PC-3 (cell line): Measurements from ENCODE around the gene EIF1.

ENCODE experiments used
- EZH2 ChIP-seq: fragments of 300-600 bp; sonication (generic); IDR thresholded peaks from one replicate; pipeline ENCODE4 v1.6.1; 2017; ENCODE audit warnings: antibody characterized with exemption, mild to moderate bottlenecking, low read length; ENCODE audit not compliant: unreplicated experiment
- EZH2phosphoT487 ChIP-seq: fragments of 300-600 bp; sonication (generic); IDR thresholded peaks from 2 replicates; pipeline ENCODE4 v1.6.1; 2018; ENCODE audit warnings: mild to moderate bottlenecking, antibody characterized with exemption, low read length, borderline replicate concordance
- TF ChIP-seq, protein P1 (sequence below): fragments of 300-600 bp; sonication (generic); conservative IDR thresholded peaks from 2 replicates; pipeline ENCODE4 v1.5.1; 2017; ENCODE audit warnings: antibody characterized with exemption, low read depth, mild to moderate bottlenecking, low read length

DNA sequence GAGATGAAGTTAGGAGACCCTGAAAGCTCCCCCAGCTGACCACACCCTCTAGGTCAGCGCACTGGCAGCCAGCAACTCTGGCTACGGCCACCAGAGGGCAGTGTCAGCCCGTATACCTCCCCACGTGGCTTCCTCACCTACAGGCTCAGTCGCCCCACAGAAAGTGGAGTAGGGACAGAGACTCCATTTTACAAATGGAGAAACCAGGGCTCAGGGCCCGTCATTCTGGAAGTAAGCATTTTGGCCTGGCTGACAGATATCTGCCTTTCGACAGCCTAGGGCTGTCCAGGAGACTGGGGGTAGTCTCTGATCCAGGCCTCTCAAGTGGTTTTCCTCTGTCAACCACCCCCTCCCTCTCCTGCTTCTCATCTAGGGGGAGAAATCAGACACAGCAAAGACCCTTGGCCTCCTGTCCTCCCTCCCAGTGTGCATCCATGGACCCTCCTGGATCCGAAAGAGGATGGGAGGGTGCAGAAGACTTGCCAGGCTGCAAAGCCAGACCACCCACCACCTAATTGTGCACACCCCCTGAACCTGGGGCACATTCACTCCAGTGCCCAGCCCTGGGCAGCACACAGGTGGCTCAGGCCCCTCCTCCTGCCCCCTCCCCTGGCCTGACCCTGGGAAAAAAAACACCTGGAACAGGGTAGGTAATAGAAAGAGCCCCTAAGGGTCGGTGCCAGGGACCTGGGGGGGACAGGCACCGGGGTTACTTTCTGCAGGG lies 49.6 kb downstream of the EIF1 start:
- TF ChIP-seq, protein P1, sequence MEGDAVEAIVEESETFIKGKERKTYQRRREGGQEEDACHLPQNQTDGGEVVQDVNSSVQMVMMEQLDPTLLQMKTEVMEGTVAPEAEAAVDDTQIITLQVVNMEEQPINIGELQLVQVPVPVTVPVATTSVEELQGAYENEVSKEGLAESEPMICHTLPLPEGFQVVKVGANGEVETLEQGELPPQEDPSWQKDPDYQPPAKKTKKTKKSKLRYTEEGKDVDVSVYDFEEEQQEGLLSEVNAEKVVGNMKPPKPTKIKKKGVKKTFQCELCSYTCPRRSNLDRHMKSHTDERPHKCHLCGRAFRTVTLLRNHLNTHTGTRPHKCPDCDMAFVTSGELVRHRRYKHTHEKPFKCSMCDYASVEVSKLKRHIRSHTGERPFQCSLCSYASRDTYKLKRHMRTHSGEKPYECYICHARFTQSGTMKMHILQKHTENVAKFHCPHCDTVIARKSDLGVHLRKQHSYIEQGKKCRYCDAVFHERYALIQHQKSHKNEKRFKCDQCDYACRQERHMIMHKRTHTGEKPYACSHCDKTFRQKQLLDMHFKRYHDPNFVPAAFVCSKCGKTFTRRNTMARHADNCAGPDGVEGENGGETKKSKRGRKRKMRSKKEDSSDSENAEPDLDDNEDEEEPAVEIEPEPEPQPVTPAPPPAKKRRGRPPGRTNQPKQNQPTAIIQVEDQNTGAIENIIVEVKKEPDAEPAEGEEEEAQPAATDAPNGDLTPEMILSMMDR, result peak; percentile 89
- TF ChIP-seq EZH2 (no peak), EZH2phosphoT487 (no peak)
